Heart left ventricle (tissue), 16 donors: ENCODE data around the gene SLC6A3. TPM values are rescaled to one million over a fixed set of nuclear protein-coding genes. Genes with fewer than 3 reads are reported as not detected.
"Not testable (repeated sequence)": the region's sequence is repeated elsewhere in the genome, so short reads cannot be mapped to it uniquely, and the experiment has no call there.

Experiments used
- ATAC-seq, 4 donors: fragments of 200-7000 bp; cut with Tn5 transposase; one replicate each; pipeline ENCODE4 v1.9.1; 2020 to 2022; ENCODE audit warnings: moderate library complexity in 4 of 4, mild to moderate bottlenecking in 3 of 4, moderate number of reproducible peaks in 1 of 4
- DNase-seq, 5 donors: peaks; one replicate each; pipeline ENCODE4 v3.0.0-alpha.2; 2020
- H3K27ac ChIP-seq, 12 donors: fragments of 200-600 bp; sonication (generic) in 4 of 12; one replicate each; pipeline versions ENCODE4 v1.5.0 to v1.8.0; 2016 to 2022; ENCODE audit warnings: mild to moderate bottlenecking in 2 of 12
- H3K27me3 ChIP-seq, 9 donors: fragments of 200-600 bp; sonication (generic) in 2 of 9; one replicate each; pipeline versions ENCODE4 v1.5.1 to v1.8.0; 2016 to 2022; ENCODE audit warnings: mild to moderate bottlenecking in 3 of 9
- H3K36me3 ChIP-seq, 9 donors: fragments of 200-600 bp; sonication (generic) in 2 of 9; one replicate each; pipeline versions ENCODE4 v1.5.0 to v1.8.0; 2018 to 2022; ENCODE audit warnings: mild to moderate bottlenecking in 2 of 9
- H3K4me1 ChIP-seq, 12 donors: fragments of 200-600 bp; sonication (generic) in 4 of 12; one replicate each; pipeline versions ENCODE4 v1.5.0 to v1.8.0; 2016 to 2022; ENCODE audit warnings: mild to moderate bottlenecking in 3 of 12
- H3K4me3 ChIP-seq, 12 donors: fragments of 200-600 bp; sonication (generic) in 4 of 12; one replicate each; pipeline versions ENCODE4 v1.5.0 to v1.8.0; 2017 to 2022; ENCODE audit warnings: mild to moderate bottlenecking in 9 of 12, moderate library complexity in 4 of 12
- H3K9me3 ChIP-seq, 12 donors: fragments of 200-600 bp; sonication (generic) in 4 of 12; one replicate each; pipeline versions ENCODE4 v1.5.0 to v1.8.0; 2016 to 2022; ENCODE audit warnings: mild to moderate bottlenecking in 1 of 12
- POLR2A ChIP-seq, 2 donors: fragments of 450-650 bp; IDR thresholded peaks; one replicate each; pipeline ENCODE4 v1.6.1; 2017; ENCODE audit warnings: antibody characterized with exemption in 2 of 2, mild to moderate bottlenecking in 2 of 2, moderate library complexity in 2 of 2
- WGBS, 4 donors: extraction: QIAGEN DNeasy Blood & Tissue Kit in 2 of 4; methylation state at CpG; one replicate each; pipeline versions ENCODE4 v1.1.5 to v1.1.7; 2013 to 2018; 5-methylcytosine and 5-hydroxymethylcytosine counted together
- intact Hi-C, 10 donors: fragments of 100-400 bp; cut with DNase I; formaldehyde crosslinking; loops; one replicate each; pipeline versions ENCODE4 v1.11.1 to v1.14.2; 2022
- polyA plus RNA-seq, 2 donors: library from polyadenylated mRNA; stranded (reverse); fragments of 200-250 nt; gene quantifications; one replicate each; pipeline ENCODE4 v1.2.3, GENCODE V29; 2013
- total RNA-seq, 9 donors: library from RNA; depleted of rRNA in 2 of 9; stranded (reverse); fragments of >200 nt in 2 of 9; fragmentation: NEBNext Ultra II Directional in 3 of 9; extraction: Animal tissue kit (Norgen Biotek cat#: 25700) in 3 of 9; gene quantifications; one replicate each; pipeline versions ENCODE4 v1.1.0 to v1.2.4, GENCODE V29; 2016 to 2023
- TF ChIP-seq, protein P1 (sequence below), 12 donors: fragments of 200-600 bp; sonication (generic) in 4 of 12; IDR thresholded peaks; one replicate each; pipeline versions ENCODE4 v1.5.0 to v1.8.0; 2018 to 2022; ENCODE audit warnings: antibody characterized with exemption in 12 of 12, mild to moderate bottlenecking in 5 of 12
- donor health status: ischemic (EF 13 %, LVEDD 7.1; RV severe dilation, severe dysfunction).
- donor health status: healthy with polysubstance abuse.
- donor health status: DM: no; HTN: yes; CAD: no.
- donor health status: DM: no; HTN: no; CAD: no.
- donor health status: ischemic (EF 25% LVEDD 6.9; RV normal size, moderate dysfunction).
- donor health status: ischemic (EF 25% LVEDD 5.7; RV mildly dilated, moderate dysfunction).
- donor health status: healthy.
- donor health status: DM: yes; HTN: yes; CAD: no.
- donor health status: ischemic (EF 35%, LVEDD 5.7; RV mildly dilated, moderate dysfunction).
- donor health status: nonischemic (EF 11% LVEDD 7.7; RV severe dilation, severe dysfunction).
- donor health status: DM: yes; HTN: yes; CAD: no.
- donor health status: PGD.
- donor health status: ischemic (EF 29% LVEDD 5.4; RV normal size, mild dysfunction).
- donor health status: nonischemic (EF 23%, LVEDD 6.1; RV moderate dilation, normal function).

Gene SLC6A3
- total and polyA plus RNA-seq, 11 donors: 0.06 to 0.29 (median 0.11) TPM; not detected in 7

DNA sequence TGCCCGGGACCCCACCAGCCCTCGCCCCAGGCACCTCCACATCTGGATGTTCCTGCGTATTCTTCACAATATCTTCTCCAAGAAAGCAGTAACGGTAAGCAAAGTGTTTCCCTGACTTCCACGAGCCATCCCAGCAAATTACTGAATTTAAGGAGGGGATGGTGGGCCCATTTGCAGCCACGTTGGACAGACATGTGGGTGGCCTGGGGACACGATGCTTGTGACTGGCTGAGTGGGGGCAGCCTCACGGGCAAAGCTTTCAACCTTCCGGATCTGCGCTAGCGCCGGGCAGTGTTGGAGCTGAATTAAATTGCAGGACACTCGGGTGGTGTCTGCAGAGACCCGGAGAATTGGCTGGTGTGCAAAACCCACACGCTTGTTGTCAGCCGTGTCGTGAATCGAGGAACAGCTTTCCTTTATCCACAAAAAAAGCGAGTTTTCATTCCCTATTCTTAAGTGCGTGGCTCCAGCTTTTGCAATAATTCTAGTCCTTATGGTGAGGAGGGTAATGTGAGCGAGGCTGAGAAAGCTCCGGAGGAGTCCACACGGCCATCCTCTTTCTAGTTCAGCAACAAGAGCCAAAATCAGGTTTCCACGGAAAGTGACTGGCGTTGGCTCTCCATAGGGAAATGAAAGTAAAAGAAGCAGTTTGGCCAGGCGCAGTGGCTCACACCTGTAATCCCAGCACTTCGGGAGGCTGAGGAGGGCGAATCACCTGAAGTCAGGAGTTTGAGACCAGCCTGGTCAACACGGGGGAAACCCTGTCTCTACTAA is 82.8 kb downstream of the SLC6A3 start:
- ATAC-seq (no peak), DNase-seq (no peak)
- TF ChIP-seq POLR2A (IDR thresholded peaks at IDR 0.05): no peak
- TF ChIP-seq, protein P1, sequence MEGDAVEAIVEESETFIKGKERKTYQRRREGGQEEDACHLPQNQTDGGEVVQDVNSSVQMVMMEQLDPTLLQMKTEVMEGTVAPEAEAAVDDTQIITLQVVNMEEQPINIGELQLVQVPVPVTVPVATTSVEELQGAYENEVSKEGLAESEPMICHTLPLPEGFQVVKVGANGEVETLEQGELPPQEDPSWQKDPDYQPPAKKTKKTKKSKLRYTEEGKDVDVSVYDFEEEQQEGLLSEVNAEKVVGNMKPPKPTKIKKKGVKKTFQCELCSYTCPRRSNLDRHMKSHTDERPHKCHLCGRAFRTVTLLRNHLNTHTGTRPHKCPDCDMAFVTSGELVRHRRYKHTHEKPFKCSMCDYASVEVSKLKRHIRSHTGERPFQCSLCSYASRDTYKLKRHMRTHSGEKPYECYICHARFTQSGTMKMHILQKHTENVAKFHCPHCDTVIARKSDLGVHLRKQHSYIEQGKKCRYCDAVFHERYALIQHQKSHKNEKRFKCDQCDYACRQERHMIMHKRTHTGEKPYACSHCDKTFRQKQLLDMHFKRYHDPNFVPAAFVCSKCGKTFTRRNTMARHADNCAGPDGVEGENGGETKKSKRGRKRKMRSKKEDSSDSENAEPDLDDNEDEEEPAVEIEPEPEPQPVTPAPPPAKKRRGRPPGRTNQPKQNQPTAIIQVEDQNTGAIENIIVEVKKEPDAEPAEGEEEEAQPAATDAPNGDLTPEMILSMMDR (IDR thresholded peaks at IDR 0.05): no peak
- 81 to 88% (median 83%) methylated on average over 29 of the region's 29 CpGs for WGBS, 4 donors
- intact Hi-C loops: no loop called here
- Histone ChIP-seq H3K36me3 (no peaks in the 10 kb centered on the region), H3K4me1 (no peaks in the 10 kb centered on the region), H3K27ac (no peak overlapping the region), H3K27me3 (peaks cover 0 to 76% (median 21%) of the 10 kb centered on the region in 9 donors), H3K4me3 (no peak overlapping the region), H3K9me3 (no peaks in the 10 kb centered on the region)

DNA sequence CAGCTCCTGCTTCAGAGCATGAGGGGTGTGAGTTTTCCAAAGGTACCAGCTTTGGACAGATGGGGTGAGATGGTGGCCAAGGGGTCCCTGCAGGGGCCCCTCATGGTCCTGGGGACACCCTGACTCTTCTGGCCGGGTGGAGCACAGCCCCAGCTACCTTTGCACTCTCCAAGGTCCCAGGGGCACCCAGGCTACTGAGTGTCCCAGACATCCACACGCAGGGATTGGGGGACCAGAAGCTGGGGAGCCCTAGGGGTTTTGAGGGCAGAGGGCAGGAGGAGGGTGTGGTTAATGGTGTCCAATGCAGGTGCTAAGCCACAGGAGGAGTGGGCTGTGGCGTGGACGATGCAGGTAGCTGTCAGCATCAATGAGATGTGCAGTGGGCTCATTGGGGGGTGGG is 84.4 kb downstream of the SLC6A3 start:
- H3K27ac ChIP-seq: no peak overlapping the region
- H3K4me1 ChIP-seq: no peaks in the 10 kb centered on the region
- H3K9me3 ChIP-seq: no peaks in the 10 kb centered on the region
- DNase-seq: no peak
- TF ChIP-seq POLR2A (IDR thresholded peaks at IDR 0.05): no peak
- TF ChIP-seq, protein P1 (IDR thresholded peaks at IDR 0.05): no peak
- H3K27me3 ChIP-seq: peaks cover 0 to 84% (median 21%) of the 10 kb centered on the region in 9 donors
- no peaks in the 10 kb centered on the region for H3K36me3 ChIP-seq
- no peak for ATAC-seq
- WGBS, 4 donors: 57 to 67% (median 62%) methylated on average over 4 of the region's 4 CpGs
- no peak overlapping the region for H3K4me3 ChIP-seq
- intact Hi-C loops: no loop called here

DNA sequence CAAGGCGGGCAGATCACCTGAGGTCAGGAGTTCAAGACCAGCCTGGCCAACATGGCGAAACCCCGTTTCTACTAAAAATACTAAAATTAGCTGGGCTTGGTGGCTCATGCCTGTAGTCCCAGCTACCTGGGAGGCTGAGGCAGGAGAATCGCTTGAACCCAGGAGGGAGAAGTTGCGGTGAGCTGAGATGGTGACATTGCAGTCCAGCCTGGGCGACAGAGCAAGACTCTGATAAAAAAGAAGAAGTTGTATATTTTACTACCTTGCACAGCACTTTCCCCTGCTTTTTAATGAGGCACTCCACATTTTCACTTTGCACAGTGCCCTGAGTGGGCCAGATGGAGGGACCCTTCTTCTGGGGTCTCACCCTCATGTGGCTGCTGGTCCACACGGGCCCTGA is 84.9 kb downstream of the SLC6A3 start:
- DNase-seq, intact Hi-C loops, H3K27ac ChIP-seq, H3K4me3 ChIP-seq, H3K9me3 ChIP-seq, H3K4me1 ChIP-seq, ATAC-seq, H3K36me3 ChIP-seq: not testable (repeated sequence)
- WGBS, 4 donors: 78 to 83% (median 81%) methylated on average over 7 of the region's 7 CpGs
- H3K27me3 ChIP-seq: peaks cover 0 to 84% (median 21%) of the 10 kb centered on the region in 9 donors

DNA sequence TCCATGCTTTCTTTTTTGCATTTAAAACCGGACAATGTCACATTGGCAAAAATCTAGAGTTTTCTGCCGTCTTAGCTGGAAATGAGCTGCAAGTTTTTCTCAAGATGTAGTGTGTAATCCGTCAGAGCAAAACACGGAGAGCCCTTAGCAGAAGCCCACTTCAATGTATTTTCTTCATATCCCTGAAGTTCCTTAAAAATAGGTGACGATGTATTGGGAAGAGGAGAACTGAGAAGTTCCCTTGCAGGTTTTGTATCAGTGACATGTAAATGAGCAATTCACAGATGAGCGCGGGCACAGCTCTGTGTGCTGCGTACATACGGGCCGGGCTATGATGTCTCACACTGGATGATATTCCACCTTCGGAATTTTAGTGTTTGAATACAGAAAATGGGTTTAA is 85.5 kb downstream of the SLC6A3 start:
- intact Hi-C loops: no loop called here
- TF ChIP-seq, protein P1 (IDR thresholded peaks at IDR 0.05): no peak
- TF ChIP-seq POLR2A (IDR thresholded peaks at IDR 0.05): no peak
- H3K4me1 ChIP-seq: no peaks in the 10 kb centered on the region
- ATAC-seq (no peak), DNase-seq (no peak)
- no peaks in the 10 kb centered on the region for H3K36me3 ChIP-seq
- no peaks in the 10 kb centered on the region for H3K9me3 ChIP-seq
- H3K4me3 ChIP-seq: no peak overlapping the region
- H3K27ac ChIP-seq: no peak overlapping the region
- peaks cover 0 to 80% (median 21%) of the 10 kb centered on the region in 9 donors for H3K27me3 ChIP-seq
- WGBS, 4 donors: 76 to 87% (median 82%) methylated on average over 11 of the region's 11 CpGs
